Spinal cord (tissue), 10 donors: Measurements from ENCODE around the gene NEGR1. TPM values are rescaled to one million over a fixed set of nuclear protein-coding genes. Genes with fewer than 3 reads are reported as not detected.

Experiments used
- DNase-seq, 6 donors: peaks; one replicate each; pipeline versions ENCODE4 v3.0.0 to v3.0.0-alpha.2; 2013 to 2015; ENCODE audit warnings: low spot score in 6 of 6, low read depth in 4 of 6
- H3K27ac ChIP-seq: one replicate; pipeline ENCODE4 v1.5.1; 2013; ENCODE audit warnings: low read depth, low read length, control low read depth
- H3K27me3 ChIP-seq: one replicate; pipeline ENCODE4 v1.6.1; 2013; ENCODE audit warnings: low read length; ENCODE audit not compliant: control insufficient read depth, insufficient read depth
- H3K36me3 ChIP-seq: one replicate; pipeline ENCODE4 v1.6.1; 2013; ENCODE audit warnings: low read length; ENCODE audit not compliant: control insufficient read depth, insufficient read depth
- H3K4me1 ChIP-seq: one replicate; pipeline ENCODE4 v1.6.1; 2013; ENCODE audit warnings: low read length; ENCODE audit not compliant: control insufficient read depth, insufficient read depth
- H3K4me3 ChIP-seq: one replicate; pipeline ENCODE4 v1.5.1; 2013; ENCODE audit warnings: low read depth, low read length, control low read depth
- H3K9me3 ChIP-seq: one replicate; pipeline ENCODE4 v1.6.1; 2013; ENCODE audit warnings: low read length; ENCODE audit not compliant: control insufficient read depth, insufficient read depth
- WGBS: methylation state at CpG from one replicate; pipeline ENCODE4 v1.1.5; 2013; ENCODE audit warnings: missing lambda C conversion rate; ENCODE audit not compliant: insufficient coverage; 5-methylcytosine and 5-hydroxymethylcytosine counted together
- long read RNA-seq, 4 donors: transcript quantifications; one replicate each; lab custom pipeline, GENCODE V29; 2026
- polyA plus RNA-seq, 2 donors: library from polyadenylated mRNA; unstranded; fragments of 120-200 nt; gene quantifications; one replicate each; pipeline ENCODE4 v1.2.1, GENCODE V29; 2013; ENCODE audit not compliant: insufficient read length in 2 of 2
- total RNA-seq, 2 donors: library from RNA; depleted of rRNA in 1 of 2; stranded (reverse); fragments of 120-200 nt in 1 of 2; fragments of >200 nt in 1 of 2; gene quantifications; one replicate each; pipeline versions ENCODE4 v1.2.3 to v1.2.4, GENCODE V29; 2013 to 2014
- donor health status: healthy.

The NEGR1 gene
- total RNA-seq (10 to 100 TPM; 21.4 to 88.6 TPM), polyA plus RNA-seq (10 to 100 TPM; 70.2 to 75.5 TPM)
- long read RNA-seq, donor 1, partial matches to known transcripts: 35 of 35 reads
- long read RNA-seq, donor 1, other reads (novel, unspliced or antisense): 0 of 35 reads
- long read RNA-seq, donor 2: 0 reads
- long read RNA-seq, donor 3, partial matches to known transcripts: 14 of 14 reads
- long read RNA-seq, donor 3, other reads (novel, unspliced or antisense): 0 of 14 reads
- long read RNA-seq, donor 4: 0 reads

GRCh38 chr1:72282271-72283021 is at the start of gene NEGR1:
NEGR1 (minus strand) TSS chr1:72282539.
- no peaks in the 10 kb centered on the region for H3K36me3 ChIP-seq
- DNase-seq: peak in 5 of 6 donors; percentile 79 to 98 (median 91)
- peak within 1 kb of the TSS; percentile 98 for H3K27ac ChIP-seq
- H3K4me1 ChIP-seq: peaks cover 3% of the 10 kb centered on the region
- peak within 1 kb of the TSS; percentile 83 for H3K4me3 ChIP-seq
- no peaks in the 10 kb centered on the region for H3K27me3 ChIP-seq
- WGBS: under 1% methylated on average over 42 of the region's 54 CpGs
- H3K9me3 ChIP-seq: no peaks in the 10 kb centered on the region

- Histone ChIP-seq H3K27ac (no peak overlapping the region), H3K4me3 (no peak overlapping the region), H3K9me3 (no peaks in the 10 kb centered on the region), H3K4me1 (no peaks in the 10 kb centered on the region), H3K36me3 (no peaks in the 10 kb centered on the region), H3K27me3 (no peaks in the 10 kb centered on the region)
- no CpG with 5 or more reads among the region's 2 CpGs for WGBS
- no peak for DNase-seq
Measured at GRCh38 chr1:72326494-72326893, 44.2 kb upstream of the NEGR1 start.

GRCh38 chr1:72324451-72324850 is 42.1 kb upstream of the NEGR1 start:
- no peak for DNase-seq
- no peak overlapping the region for H3K4me3 ChIP-seq
- no peaks in the 10 kb centered on the region for H3K4me1 ChIP-seq
- no peaks in the 10 kb centered on the region for H3K27me3 ChIP-seq
- WGBS: no CpG with 5 or more reads among the region's 1 CpG
- H3K27ac ChIP-seq: no peak overlapping the region
- H3K9me3 ChIP-seq: no peaks in the 10 kb centered on the region
- H3K36me3 ChIP-seq: no peaks in the 10 kb centered on the region

- no peak overlapping the region for H3K27ac ChIP-seq
- DNase-seq: no peak
- no peaks in the 10 kb centered on the region for H3K9me3 ChIP-seq
- no CpG with 5 or more reads among the region's 3 CpGs for WGBS
- no peaks in the 10 kb centered on the region for H3K36me3 ChIP-seq
- H3K27me3 ChIP-seq: no peaks in the 10 kb centered on the region
- no peak overlapping the region for H3K4me3 ChIP-seq
- H3K4me1 ChIP-seq: no peaks in the 10 kb centered on the region
Measured at GRCh38 chr1:72322910-72323309, 40.6 kb upstream of the NEGR1 start.

- no peaks in the 10 kb centered on the region for H3K4me1 ChIP-seq
- WGBS: no CpG with 5 or more reads among the region's 2 CpGs
- H3K27ac ChIP-seq: no peak overlapping the region
- H3K36me3 ChIP-seq: no peaks in the 10 kb centered on the region
- peak in 1 of 6 donors; percentile 1 for DNase-seq
- H3K27me3 ChIP-seq: no peaks in the 10 kb centered on the region
- H3K9me3 ChIP-seq: no peaks in the 10 kb centered on the region
- no peak overlapping the region for H3K4me3 ChIP-seq
Measured at GRCh38 chr1:72296501-72296900, 14.2 kb upstream of the NEGR1 start.

- DNase-seq: peak in 2 of 6 donors; percentile 0
- no peak overlapping the region for H3K4me3 ChIP-seq
- no peaks in the 10 kb centered on the region for H3K36me3 ChIP-seq
- H3K4me1 ChIP-seq: no peaks in the 10 kb centered on the region
- H3K27ac ChIP-seq: no peak overlapping the region
- H3K9me3 ChIP-seq: no peaks in the 10 kb centered on the region
- H3K27me3 ChIP-seq: no peaks in the 10 kb centered on the region
Measured at GRCh38 chr1:72288886-72289285, 6.5 kb upstream of the NEGR1 start.

- Histone ChIP-seq H3K36me3 (no peaks in the 10 kb centered on the region), H3K4me1 (peaks cover 3% of the 10 kb centered on the region), H3K27me3 (no peaks in the 10 kb centered on the region), H3K9me3 (no peaks in the 10 kb centered on the region), H3K4me3 (no peak overlapping the region), H3K27ac (no peak overlapping the region)
- 50% methylated on average over 1 of the region's 4 CpGs for WGBS
- peak in 1 of 6 donors; percentile 40 for DNase-seq
Measured at GRCh38 chr1:72286401-72286800, 4.1 kb upstream of the NEGR1 start.

- peak overlapping the region; percentile 83 for H3K4me3 ChIP-seq
- no peaks in the 10 kb centered on the region for H3K36me3 ChIP-seq
- no peaks in the 10 kb centered on the region for H3K9me3 ChIP-seq
- H3K27me3 ChIP-seq: no peaks in the 10 kb centered on the region
- peak in 4 of 6 donors; percentile 43 to 91 (median 60) for DNase-seq
- 0% methylated on average over 1 of the region's 3 CpGs for WGBS
- peaks cover 3% of the 10 kb centered on the region for H3K4me1 ChIP-seq
- H3K27ac ChIP-seq: peak overlapping the region; percentile 98
Measured at GRCh38 chr1:72285074-72285425, 2.7 kb upstream of the NEGR1 start.

- Histone ChIP-seq H3K27ac (peak overlapping the region; percentile 98), H3K36me3 (no peaks in the 10 kb centered on the region), H3K4me1 (peaks cover 3% of the 10 kb centered on the region), H3K9me3 (no peaks in the 10 kb centered on the region), H3K27me3 (no peaks in the 10 kb centered on the region), H3K4me3 (peak overlapping the region; percentile 83)
- peak in 5 of 6 donors; percentile 54 to 95 (median 86) for DNase-seq
- 1% methylated on average over 13 of the region's 24 CpGs for WGBS
Measured at GRCh38 chr1:72284348-72285073, 2.2 kb upstream of the NEGR1 start.
